Activated naive CD4-positive, alpha-beta T cell treated with anti-CD3 and anti-CD28 coated beads, Interleukin-2, amount 10 ng/mL, durations not matched to agents 7 days and 5 days (primary cell): ENCODE data around the gene CLK1.
A peak's percentile ranks its signal among the peaks of the same experiment; 100 is the strongest.

ENCODE experiments used
- CTCF ChIA-PET: fragments of 350-600 bp; sonication (Branson Sonifier 250); formaldehyde crosslinking; loops from one replicate; lab custom pipeline; 2021; ENCODE audit warnings: antibody characterized with exemption; lab: Charles Lee
- DNase-seq: peaks from one replicate; pipeline ENCODE4 v3.0.0-alpha.2; 2020
- H3K27ac Mint-ChIP-seq: one replicate; pipeline ENCODE4 v1.8.0; 2021; ENCODE audit warnings: mild to moderate bottlenecking, moderate library complexity, mixed read lengths
- H3K27me3 Mint-ChIP-seq: one replicate; pipeline ENCODE4 v1.8.0; 2021; ENCODE audit warnings: mild to moderate bottlenecking, mixed read lengths
- H3K36me3 Mint-ChIP-seq: one replicate; pipeline ENCODE4 v1.8.0; 2021; ENCODE audit warnings: mixed read lengths
- H3K4me1 Mint-ChIP-seq: one replicate; pipeline ENCODE4 v1.8.0; 2021; ENCODE audit warnings: mixed read lengths
- H3K4me3 Mint-ChIP-seq: one replicate; pipeline ENCODE4 v1.8.0; 2021; ENCODE audit warnings: mild to moderate bottlenecking, moderate library complexity, mixed read lengths
- H3K9me3 Mint-ChIP-seq: one replicate; pipeline ENCODE4 v1.8.0; 2021; ENCODE audit warnings: mixed read lengths

Gene CLK1

GRCh38 chr2:200811333-200812121 lies 52.9 kb downstream of the CLK1 start, which contains the start of gene BZW1:
Gene BZW1 (plus strand): TSS chr2:200811910. CDS start chr2:200813218, 1,308 bp downstream.
- peak within 1 kb of the TSS; percentile 88 for H3K4me3 Mint-ChIP-seq
- peaks cover 36% of the 10 kb centered on the region for H3K36me3 Mint-ChIP-seq
- peak within 1 kb of the TSS; percentile 91 for H3K27ac Mint-ChIP-seq
- H3K9me3 Mint-ChIP-seq = no peaks in the 10 kb centered on the region
- peaks cover 5% of the 10 kb centered on the region for H3K27me3 Mint-ChIP-seq
- CTCF ChIA-PET = interaction anchor here (3.0 kb wide), 1 partner anchor 99 kb away, joined by 10 read pairs; no protein-coding TSS in a partner anchor
- H3K4me1 Mint-ChIP-seq = peaks cover 42% of the 10 kb centered on the region
- DNase-seq = peak; percentile 98

- peaks cover 40% of the 10 kb centered on the region for H3K4me1 Mint-ChIP-seq
- no peaks in the 10 kb centered on the region for H3K9me3 Mint-ChIP-seq
- peaks cover 5% of the 10 kb centered on the region for H3K27me3 Mint-ChIP-seq
- CTCF ChIA-PET = interaction anchor here (3.0 kb wide), 1 partner anchor 98 kb away, joined by 10 read pairs; no protein-coding TSS in a partner anchor
- H3K4me3 Mint-ChIP-seq = peak overlapping the region; percentile 88
- DNase-seq = no peak
- peaks cover 30% of the 10 kb centered on the region for H3K36me3 Mint-ChIP-seq
- H3K27ac Mint-ChIP-seq = peak overlapping the region; percentile 91
These were observed 53.5 kb downstream of the CLK1 start for GRCh38 chr2:200810998-200811332.

- Mint-ChIP-seq H3K4me3 (peak overlapping the region; percentile 88), H3K27me3 (peaks cover 10% of the 10 kb centered on the region), H3K4me1 (peaks cover 37% of the 10 kb centered on the region), H3K9me3 (no peaks in the 10 kb centered on the region), H3K36me3 (peaks cover 25% of the 10 kb centered on the region), H3K27ac (peak overlapping the region; percentile 91)
- no peak for DNase-seq
- CTCF ChIA-PET = interaction anchor here (3.0 kb wide), 1 partner anchor 98 kb away, joined by 10 read pairs; no protein-coding TSS in a partner anchor
These were observed 54.0 kb downstream of the CLK1 start for GRCh38 chr2:200810252-200810997.

GRCh38 chr2:200809506-200810251 lies 54.8 kb downstream of the CLK1 start:
- Mint-ChIP-seq H3K4me3 (no peak overlapping the region), H3K36me3 (peaks cover 17% of the 10 kb centered on the region), H3K4me1 (peaks cover 29% of the 10 kb centered on the region), H3K27ac (no peak overlapping the region), H3K9me3 (no peaks in the 10 kb centered on the region), H3K27me3 (peaks cover 13% of the 10 kb centered on the region)
- DNase-seq = no peak
- CTCF ChIA-PET = interaction anchor here (0.6 to 3.0 kb wide), 2 partner anchors 72 to 97 kb away, joined by 3 to 10 read pairs; no protein-coding TSS in a partner anchor
